GM20000 (cell line): ENCODE measurements around the gene DSP.
A peak's percentile ranks its signal among the peaks of the same experiment; 100 is the strongest.

Source experiments
- DNase-seq: peaks from one replicate; pipeline ENCODE4 v3.0.0; 2012; ENCODE audit warnings: low spot score
- CTCF ChIP-seq: IDR thresholded peaks from 2 replicates; pipeline ENCODE4 v1.5.1; 2012; ENCODE audit warnings: mild to moderate bottlenecking, control low read depth; ENCODE audit errors: extremely low read depth, missing control alignments

Gene DSP

GRCh38 chr6:7590918-7591302 is 49.4 kb downstream of the DSP start:
- no peak for TF ChIP-seq CTCF
- DNase-seq: no peak

- TF ChIP-seq CTCF: no peak
Observed at GRCh38 chr6:7591770-7592169, 50.3 kb downstream of the DSP start.

GRCh38 chr6:7593229-7593628 is 51.8 kb downstream of the DSP start:
- no peak for TF ChIP-seq CTCF
- DNase-seq: no peak

More at GRCh38 chr6:7591770-7592169, 50.3 kb downstream of the DSP start:
- DNase-seq: no peak

- TF ChIP-seq CTCF: no peak
- DNase-seq: no peak
Observed at GRCh38 chr6:7594579-7595125, 53.2 kb downstream of the DSP start.

GRCh38 chr6:7604003-7604402 is 62.5 kb downstream of the DSP start:
- no peak for TF ChIP-seq CTCF
- no peak for DNase-seq

GRCh38 chr6:7604506-7604905 is 63.0 kb downstream of the DSP start:
- no peak for DNase-seq
- TF ChIP-seq CTCF: no peak

GRCh38 chr6:7615611-7616383 is 74.3 kb downstream of the DSP start:
- DNase-seq: peak; percentile 53
- TF ChIP-seq CTCF: peak; percentile 22
